Measurements from ENCODE around the gene PDLIM5.
"Not testable (repeated sequence)": the region's sequence is repeated elsewhere in the genome, so short reads cannot be mapped to it uniquely, and the experiment has no call there.

PDLIM5 gene

DNA sequence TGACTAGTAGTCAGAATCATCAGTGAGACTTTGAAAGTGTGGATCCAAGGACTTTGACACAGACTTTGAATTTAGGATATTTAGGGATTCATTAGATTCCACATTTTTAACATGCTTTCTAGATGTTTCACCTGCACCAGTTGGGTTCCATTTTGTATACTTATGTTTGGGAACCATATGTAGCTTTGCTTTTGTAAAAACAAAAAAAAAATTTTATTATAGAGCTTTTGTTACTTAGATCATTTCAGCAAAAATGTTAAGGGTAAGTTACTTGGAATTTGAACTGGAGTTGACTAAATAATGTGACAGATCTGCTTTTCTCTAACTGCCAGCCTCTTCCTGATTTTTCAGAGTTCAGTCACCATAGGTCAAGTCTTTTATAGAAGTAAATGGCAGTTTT is 14.6 kb downstream of the PDLIM5 start:
- DNase-seq: no peak

- no peak for DNase-seq
Observed at GRCh38 chr4:94466923-94467322, 15.2 kb downstream of the PDLIM5 start.

GRCh38 chr4:94468093-94468769 is 16.5 kb downstream of the PDLIM5 start:
- DNase-seq: no peak

DNA sequence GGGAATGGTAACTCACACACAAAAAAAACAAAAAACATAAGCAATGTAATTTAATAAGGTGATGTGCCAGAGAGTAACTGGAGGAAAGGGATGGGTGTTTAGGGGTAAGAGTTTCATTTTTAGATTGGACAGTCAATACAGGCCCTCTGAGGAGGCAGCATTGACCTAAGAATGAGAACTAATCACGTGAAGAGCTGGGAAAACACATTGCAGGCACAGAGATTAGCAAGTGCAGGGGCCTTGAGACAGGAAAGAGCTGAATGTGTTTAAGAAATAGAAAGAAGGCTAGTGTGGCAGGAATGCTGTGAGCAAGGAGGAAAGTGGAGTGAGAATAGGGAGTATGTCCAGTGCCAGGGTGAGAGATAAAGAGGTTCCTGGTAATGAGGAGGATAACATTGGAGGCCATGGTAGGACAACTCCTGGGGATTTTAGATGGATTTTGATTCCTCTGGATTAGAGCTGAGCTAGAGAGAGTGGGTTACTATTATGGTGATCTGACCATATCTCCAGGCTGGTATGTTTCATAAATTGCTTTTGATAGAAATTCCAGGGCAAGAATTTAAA is 17.6 kb downstream of the PDLIM5 start:
- DNase-seq: no peak

DNA sequence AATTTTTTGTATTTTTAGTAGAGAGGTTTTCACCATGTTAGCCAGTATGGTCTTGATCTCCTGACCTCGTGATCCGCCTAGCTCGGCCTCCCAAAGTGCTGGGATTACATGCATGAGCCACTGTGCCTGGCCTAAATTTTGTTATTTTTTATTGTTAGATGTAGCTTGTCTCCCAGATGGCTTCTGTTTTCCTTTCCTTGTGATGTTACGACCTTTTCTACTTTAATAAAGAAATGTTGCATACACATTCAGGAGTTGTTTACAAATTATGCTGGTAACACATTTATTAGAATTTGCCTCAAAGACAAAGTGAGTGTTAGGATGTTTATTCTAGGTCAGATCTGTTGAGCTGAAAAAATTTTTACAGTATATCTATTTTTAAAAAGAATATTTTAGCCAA is 18.4 kb downstream of the PDLIM5 start:
- DNase-seq: no peak

DNA sequence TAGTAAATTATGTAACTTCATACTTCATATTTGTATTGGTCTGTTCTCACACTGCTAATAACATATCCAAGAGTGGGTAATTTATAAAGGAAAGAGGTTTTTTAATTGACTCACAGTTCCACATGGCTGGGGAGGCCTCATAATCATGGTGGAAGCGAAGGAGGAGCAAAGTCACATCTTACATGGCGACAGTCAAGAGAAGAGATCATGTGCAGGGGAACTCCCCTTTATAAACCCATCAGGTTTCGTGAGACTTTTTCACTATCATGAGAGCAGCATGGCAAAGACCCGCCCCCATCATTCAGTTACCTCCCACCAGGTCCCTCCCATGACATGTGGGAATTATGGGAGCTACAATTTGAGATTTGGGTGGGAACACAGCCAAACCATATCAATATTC is 19.0 kb downstream of the PDLIM5 start:
- DNase-seq: not testable (repeated sequence)

GRCh38 chr4:94472056-94472826 is 20.5 kb downstream of the PDLIM5 start:
- DNase-seq: no peak

DNA sequence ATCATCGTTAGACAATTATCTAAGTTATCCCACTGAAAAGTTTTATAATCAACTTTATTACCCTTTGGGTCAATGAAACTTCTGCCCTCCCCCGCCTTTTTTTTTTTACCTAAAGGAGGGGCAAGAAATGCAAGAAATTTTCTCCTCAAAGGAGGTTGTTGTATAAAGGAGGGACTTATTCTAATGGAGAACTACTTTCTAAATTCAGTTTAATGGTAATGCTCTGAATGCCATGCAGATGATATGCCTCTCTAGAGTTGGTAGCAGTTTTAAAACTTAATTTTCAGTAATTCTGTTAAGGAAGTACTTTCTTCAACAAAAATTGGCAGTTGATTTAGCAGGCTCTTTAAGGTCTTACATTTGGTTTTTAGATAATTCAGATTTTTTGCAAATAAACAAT is 23.3 kb downstream of the PDLIM5 start:
- DNase-seq: no peak

GRCh38 chr4:94475794-94476193 is 24.1 kb downstream of the PDLIM5 start:
- no peak for DNase-seq

GRCh38 chr4:94477227-94477626 is 25.5 kb downstream of the PDLIM5 start:
- DNase-seq: no peak

DNA sequence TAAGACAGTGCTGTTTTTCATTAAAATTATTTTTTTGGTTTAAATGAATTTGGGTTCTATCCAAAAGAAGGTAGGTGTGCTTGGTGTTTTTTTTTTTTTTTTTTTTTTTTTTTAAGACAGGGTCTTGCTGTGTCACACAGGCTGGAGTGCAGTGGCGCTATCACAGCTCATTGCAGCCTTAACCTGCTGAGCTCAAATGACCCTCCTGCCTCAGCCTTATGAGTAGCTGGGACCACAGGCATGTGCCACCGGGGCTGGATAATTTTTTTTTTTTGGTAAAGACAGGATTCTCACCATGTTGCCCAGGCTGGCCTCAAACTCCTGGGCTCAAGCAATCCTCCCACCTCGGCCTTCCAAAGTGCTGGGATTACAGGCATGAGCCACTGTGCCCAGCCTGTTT is 27.1 kb downstream of the PDLIM5 start:
- not testable (repeated sequence) for DNase-seq

DNA sequence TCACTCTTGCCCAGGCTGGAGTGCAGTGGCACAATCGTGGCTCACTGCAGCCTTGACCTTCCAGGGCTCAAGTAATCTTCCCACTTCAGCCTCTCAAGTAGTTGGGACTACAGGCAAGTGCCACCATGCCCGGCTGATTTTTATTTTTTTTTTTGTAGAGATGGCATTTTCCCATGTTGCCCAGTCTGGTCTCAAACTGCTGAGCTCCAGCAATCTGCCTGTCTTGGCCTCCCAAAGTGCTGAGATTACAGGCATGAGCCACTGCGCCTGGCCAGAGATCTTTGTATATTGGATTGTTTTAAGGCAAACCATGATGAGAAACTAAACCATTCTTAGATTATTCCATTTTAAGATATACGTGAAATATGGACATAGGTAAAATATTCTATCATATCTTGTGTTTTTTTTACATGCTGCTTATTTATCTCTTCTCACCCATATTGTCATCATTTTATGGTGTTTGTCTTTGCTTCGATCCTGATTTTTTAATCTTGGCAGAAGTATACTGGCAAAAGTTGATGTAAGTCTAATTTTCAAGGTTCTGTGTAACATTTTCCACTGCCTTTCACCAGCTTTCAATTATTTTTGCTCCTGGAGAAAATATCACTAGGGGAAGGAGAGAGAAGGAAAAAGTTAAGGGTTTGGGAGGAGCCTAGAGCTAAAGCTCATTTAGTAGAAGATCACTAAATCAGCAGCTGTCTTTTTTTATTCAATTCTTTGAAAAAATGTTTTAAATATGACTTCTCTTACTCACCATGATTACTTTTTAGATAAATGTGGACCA is 27.8 kb downstream of the PDLIM5 start:
- no peak for DNase-seq

DNA sequence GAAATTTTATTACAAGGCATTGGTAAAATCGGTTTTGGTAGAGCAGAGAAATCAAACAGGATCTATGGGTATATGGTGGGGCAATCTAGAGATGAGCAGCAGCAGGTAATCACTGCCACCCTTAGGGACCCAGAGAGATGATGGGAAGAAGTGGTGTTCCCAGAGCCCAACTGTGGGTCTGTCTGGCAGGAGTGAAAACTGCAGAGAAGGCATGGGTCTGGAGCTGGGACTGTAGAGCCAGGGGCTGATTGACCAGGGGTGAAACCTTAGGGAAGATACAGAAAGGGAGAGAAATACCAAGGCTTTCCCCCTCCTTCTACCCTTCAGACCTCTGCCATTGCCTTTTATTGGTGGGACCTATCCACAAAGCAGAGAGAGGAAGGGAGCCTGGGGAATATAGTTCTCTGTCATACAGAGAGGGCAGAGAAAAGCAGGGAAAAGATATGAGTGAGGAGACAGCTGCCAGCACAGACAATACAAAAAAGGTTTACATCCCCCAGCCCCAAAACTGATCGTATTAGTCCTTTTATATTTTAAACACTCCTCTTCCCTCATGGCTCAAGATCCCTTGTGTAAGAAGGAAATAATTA is 28.7 kb downstream of the PDLIM5 start:
- no peak for DNase-seq

DNA sequence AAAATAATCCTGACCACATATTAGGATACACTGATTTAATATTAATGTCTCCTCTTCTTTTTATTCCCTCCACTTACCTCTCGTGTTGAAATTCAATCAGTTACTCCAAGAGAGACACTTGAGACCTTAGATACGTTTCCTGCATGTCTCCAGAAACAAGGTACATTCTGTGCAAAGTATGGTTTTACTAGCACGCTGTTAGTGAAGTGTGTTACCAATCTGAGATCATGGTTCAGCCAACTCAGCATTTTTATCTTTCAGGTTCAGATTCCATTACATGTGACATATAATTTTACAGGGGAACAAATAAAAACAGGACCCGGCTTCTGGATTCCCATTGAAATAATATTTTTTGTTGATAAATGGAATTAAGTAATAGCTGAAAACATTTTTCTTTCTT is 32.2 kb downstream of the PDLIM5 start:
- no peak for DNase-seq

DNA sequence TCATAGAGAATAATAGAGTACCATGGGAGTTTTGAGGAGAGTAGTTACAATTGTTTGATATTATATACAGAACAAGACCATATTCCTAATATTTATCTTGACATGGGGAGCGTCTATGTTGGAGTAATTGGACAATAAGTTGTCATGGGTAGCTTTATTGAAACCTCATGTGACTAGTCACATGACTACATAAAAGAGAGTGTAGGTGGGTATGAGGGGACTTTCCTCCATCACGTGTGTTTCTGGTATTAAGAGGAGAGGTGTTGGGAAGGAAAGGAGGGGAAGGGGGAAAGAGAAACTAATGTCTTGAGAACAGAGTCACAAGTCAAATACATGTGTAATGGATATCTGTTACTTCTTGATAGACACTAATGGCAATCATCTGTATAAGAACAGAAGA is 33.1 kb downstream of the PDLIM5 start:
- no peak for DNase-seq

DNA sequence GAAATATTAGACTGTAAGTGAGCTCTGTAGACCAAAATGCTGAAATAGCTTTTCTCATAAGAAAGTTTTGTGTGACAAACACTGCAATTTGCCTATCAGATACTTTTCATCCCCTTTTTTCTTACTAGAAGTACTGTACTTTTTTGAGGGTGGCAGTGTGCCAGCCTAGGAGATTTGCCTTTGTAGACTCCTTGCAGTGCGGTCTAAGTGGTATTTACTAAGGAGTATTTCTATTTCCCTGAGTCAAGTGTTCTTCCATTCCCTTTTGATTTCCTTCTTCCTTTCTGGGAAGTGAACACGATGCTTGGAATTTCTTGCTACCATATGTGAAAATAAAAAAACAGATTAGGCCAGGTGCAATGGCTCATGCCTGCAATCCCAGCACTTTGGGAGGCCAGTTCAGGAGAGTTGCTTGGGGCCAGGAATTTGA is 34.6 kb downstream of the PDLIM5 start:
- no peak for DNase-seq

DNA sequence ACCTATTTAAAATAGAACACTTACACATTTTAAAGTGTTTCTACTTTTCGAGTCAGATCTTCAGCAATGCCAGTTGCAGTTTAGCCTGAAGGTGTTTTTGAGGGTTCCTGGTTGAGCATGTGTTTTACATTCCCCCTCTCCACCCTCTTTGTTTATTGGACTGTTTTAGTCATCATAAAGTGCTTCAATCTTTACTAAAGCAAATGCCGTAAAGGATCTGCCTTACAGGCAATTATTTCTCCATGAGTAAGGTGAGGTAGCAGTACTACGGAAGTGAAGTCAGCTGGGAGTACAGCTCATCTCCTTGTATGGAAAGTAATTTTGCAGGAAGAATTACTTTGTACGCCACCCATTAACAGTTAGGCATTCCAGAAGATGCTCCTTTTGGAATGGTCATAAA is 36.9 kb downstream of the PDLIM5 start:
- DNase-seq: no peak

- DNase-seq: no peak
Observed at GRCh38 chr4:94489098-94489497, 37.4 kb downstream of the PDLIM5 start.

GRCh38 chr4:94490437-94490836 is 38.7 kb downstream of the PDLIM5 start:
- no peak for DNase-seq

DNA sequence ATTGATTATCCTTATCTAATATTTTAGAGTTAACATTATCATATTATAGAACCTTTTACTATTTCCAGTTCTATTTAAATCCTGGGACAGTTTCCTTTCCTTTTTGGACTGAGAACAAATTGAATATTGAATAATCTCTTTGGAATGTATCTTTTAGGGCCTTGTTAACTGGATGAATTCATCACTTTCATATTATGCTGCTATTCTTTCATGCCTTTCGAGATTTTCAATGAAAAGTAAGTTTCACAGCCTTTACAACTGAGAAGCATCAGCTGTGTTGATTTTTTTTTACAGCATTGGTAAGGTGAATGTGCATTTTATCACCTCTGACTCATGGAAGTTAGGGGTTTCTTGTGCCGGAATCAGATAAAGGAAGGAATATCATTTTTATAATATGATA is 39.6 kb downstream of the PDLIM5 start:
- no peak for DNase-seq

- DNase-seq: no peak
Observed at GRCh38 chr4:94495408-94495807, 43.7 kb downstream of the PDLIM5 start.

GRCh38 chr4:94497690-94498089 is 45.9 kb downstream of the PDLIM5 start:
- DNase-seq: no peak

- DNase-seq: no peak
Observed at GRCh38 chr4:94498502-94498901, 46.8 kb downstream of the PDLIM5 start.
